ENCODE data around the gene LRRFIP1.
"Not testable (repeated sequence)": the region's sequence is repeated elsewhere in the genome, so short reads cannot be mapped to it uniquely, and the experiment has no call there.

LRRFIP1 gene

DNA sequence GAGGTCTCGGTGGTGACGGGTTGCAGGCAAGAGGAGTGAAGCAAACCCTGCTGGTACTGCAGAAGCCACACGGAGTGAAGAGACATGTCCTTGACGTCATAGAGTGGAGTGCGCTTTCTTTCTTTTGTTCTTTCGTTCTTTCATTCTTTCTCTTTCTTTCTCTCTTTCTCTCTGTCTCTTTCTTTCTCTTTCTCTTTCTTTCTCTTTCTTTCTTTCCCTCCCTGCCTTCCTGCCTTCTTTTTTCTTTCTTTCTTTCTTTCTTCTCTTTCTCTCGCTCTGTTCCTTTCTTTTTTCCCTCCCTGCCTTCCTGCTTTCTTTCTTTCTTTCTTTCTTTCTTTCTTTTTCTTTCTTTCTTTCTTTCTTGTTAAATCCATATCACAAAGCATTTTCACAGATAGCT, 39.2 kb downstream of the LRRFIP1 start:
- DNase-seq = no peak

DNA sequence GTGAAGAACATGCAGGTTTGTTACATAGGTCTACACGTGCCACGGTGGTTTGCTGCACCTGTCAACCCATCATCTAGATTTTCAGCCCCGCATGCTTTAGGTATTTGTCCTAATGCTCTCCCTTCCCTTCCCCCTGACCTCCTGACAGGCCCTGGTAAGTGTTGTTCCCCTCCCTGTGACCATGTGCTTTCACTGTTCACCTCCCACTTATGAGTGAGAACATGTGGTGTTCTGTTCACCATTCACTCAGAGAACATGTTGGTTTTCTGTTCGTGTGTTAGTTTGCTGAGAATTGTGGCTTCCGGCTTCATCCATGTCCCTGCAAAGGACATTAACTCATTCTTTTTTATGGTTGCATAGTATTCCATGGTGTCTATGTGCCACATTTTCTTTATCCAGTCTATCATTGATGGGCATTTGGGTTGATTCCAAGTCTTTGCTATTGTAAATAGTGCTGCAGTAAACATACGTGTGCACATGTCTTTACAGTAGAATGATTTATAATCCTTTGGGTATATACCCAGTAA, 39.7 kb downstream of the LRRFIP1 start:
- DNase-seq = not testable (repeated sequence)

DNA sequence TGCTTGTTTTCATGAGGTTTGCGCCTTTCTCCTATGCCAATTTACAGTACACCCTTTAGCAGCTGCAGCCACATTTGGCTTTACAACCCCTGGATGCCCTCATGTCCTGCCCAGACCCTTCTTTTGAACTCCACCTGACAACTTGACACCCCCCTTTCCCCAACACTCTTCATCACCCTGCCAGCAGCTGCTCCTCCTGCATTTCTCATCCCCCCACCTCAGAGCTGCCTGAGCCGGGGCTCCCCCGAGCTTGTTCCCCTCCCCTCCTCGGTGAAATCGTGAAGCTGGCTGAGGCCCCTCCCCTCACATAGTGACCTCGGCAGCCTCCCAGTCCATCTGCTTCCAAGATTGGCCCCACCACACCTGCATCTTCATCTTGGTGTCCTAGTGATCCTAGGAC, 40.5 kb downstream of the LRRFIP1 start:
- DNase-seq = no peak

DNA sequence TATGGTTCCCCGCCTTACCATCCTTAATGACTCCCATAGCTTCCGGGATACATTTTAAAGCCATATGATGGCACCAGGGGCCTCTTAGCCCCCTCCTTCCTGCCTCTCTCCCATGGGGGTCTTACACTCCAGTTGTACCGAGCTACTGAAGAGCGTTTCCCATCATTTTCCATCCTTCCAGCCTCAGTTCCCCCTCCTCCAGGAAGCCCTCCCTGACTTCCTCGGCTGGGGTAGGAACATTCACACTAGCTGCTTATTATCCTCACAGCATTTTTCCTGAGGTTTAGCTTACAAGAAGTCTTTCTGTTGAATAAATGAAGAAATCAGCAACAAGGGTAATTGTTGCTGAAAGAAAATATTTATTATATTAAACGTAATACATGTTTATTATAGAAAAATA, 41.1 kb downstream of the LRRFIP1 start:
- DNase-seq = no peak

DNA sequence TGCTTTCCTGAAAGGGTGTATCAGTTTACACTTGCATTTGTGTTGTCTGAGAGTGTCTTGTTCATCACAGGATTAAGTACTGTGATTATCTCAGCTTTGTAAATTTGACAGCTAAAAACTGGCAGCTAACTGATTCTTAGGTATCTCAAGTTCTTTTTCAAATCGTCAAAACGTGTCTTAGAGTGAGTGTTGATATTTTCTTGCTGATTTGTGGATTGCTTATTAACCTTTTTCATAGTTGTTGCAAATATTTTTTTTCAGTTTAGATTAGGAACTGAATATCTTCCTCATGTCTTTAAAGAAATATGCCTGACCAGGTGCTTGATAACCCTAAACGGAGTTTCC, 41.9 kb downstream of the LRRFIP1 start:
- peak; percentile 19 for DNase-seq

DNA sequence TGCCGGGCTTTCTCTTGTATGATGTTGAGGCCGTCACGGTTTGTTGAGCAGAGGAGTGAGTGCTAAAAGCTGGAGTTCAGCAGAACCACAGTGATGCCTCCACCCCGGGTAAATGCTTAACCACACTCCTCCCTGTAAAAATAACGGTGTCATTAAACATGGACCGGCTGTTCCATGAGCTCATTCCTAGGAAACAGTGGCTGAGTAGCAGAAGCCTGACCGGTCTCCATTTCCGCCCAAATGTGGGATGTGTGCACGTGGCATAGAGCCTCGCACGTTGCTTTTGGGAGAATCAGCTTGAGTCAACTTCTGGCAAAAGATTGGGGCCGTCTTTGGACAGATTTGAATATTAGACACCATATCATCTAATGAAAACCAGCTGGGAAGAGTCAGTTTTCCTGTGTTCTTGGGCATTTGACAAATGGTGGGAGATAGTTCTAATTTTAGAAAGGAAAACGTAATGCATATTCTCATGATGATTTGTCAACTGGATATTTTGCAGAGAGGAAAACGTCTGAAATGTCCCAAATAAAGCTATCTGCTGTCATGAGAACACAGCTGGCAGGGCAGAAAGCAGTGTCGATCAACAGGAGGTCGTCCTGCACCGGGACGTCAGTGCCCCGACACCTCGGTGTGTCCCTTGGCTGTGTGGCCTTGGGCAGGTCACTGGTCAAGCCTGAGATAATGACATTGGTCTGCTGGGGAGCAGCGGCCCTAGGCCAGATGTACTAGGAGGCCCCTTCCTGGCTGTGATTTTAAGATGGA, 42.4 kb downstream of the LRRFIP1 start:
- peak; percentile 74 for DNase-seq

DNA sequence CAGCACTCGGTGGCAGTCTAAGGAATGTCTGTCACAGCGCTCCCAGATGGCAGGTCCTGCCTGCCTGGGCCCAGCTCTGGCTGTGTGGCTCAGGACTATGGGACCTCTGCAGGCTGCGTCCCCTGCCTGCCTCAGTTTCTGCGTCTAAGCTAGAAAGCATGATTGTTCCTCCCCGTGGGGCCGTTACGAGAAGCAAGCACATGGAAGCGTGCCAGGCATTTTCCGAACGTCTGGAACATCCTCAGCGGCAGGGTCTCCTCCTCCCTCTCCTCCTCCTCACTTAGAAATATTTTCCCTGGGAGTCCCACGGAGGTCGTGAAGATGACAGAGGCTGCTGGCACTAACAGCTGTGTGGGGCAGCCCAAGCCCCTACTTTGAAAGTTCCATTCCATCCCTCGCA, 43.3 kb downstream of the LRRFIP1 start:
- DNase-seq = no peak

DNA sequence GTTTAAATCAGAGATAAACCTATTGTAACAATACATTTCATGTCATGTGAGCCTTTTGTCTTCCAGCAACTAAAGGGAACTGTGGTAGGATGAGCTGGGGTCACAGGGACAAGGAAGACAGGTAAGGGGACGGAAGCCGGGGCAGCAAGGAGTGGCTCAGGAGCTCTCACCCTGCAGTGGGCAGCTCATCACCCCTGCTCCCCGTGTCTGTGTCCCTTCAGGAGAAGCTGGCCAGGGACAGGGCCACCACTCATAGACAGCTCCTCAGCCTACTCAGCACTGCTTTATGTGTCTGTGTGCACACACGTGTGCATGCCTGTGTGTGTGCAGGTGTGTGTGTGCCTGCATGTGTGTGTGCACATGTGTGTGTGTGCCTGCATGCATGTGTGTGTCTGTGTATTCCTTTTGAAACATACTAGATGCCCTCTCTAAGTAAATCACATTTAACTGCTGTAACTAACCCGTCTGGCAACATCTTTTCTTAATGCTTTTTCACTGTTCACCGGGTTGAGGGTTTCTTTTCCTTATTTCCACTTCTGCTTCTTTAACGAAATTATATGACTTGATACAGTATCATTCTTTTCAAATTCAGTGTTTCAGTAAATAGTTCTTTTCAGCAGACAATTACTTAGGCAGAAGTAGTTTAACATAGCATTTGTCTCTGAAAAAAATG, 44.2 kb downstream of the LRRFIP1 start:
- no peak for DNase-seq

DNA sequence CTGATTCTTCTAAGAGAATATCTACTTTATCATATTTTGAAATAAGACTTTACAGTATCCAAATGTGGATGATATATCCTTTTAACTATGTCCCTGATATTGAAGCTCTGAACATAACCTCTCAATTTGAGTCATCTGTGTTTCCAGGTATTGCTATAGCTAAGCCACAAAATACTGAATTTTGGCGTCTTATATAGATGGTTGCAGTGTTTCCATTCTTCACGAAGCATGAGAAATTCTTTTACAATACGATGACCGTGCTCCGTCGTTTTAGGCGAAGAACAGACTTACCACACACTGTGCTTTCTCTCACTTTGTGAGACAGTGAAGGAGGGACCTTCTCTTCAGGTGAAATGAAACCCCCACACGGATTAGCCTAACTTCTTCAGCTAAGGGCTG, 45.3 kb downstream of the LRRFIP1 start:
- DNase-seq = no peak

DNA sequence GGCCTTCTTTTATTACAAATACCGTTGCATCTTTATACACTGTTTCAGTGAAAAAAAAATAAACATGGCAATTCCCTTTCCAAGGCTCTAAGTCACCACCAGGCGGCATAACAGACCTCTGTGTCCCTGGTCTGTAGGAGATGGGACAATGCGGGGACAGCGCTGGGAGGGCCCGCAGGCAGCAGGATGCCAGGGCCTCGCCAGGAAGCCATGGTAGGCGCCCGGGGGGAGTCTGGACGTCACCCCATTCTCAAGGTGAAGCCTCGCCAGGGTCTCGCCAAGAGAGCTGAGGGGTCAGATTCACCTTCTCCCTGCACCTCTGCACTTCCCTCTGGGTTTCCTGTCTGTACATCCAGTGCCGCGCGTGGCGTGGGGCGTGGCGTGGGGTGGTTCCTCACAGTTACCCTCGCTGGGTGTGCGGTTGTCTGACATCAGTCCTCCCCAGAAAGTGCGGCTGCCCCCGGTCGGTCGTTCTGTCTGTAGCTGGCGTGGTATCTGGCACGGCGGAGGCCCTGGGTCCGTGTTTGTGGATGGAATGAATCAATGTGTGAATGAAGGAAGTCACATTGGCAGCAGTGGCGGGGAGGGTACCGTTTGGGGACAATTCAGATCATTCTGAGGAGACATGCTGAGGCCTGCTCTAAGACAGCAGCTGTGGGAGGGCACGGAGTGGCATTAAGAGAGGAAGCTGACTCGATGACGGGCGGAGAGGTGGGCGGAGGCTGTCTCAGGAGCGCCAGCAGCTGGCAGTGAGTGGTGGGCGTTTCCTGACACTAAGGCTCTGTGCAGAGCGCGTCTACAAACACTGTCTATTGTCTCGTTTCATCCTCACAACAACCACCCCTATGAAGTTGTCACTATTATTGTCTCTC, 46.0 kb downstream of the LRRFIP1 start:
- peak; percentile 60 for DNase-seq

DNA sequence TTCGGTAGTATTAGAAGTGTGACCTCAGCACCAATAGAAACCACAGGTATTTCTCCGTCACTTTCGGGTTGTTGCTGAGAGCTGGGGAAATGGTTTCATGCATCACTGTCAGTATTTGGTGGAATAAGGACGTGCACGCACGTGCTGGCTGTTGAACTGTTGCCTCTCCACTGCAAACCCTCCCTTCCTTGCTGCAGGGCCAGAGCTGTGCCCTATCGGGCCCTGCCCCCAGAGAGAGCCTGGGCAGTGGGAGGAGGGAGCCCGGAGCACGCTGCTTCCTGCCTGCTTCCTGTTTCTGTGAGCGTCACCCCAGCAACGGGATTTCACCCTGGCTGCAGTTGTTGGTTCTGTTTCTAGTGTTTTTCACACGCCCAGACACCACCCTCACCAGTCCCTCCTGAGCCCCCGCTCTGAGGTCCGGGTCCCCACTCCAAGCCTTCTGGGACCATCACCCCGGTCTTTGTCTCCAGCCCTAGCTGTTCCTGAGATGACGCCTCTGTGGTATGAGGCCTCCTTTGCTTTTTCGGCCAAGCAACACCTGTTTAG, 47.4 kb downstream of the LRRFIP1 start:
- DNase-seq = peak; percentile 41

DNA sequence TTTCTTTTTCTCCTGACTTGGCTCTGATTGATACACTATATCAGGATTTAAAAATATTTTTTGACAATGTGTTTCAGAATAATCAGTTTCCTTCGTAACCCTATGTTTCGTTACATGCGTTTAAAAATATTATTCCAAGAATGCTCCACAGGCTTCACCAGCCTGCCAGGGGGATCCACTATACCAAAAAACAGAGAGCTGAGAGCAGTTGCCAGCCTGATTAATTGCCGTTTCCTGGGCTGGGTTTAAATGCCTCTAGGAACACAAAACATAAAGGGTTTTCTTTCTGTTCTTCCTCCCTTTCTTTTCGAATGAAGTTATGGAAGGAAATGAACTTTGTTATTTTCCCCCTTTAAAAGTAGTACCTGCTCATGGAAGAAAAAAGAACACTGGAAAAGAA, 47.9 kb downstream of the LRRFIP1 start:
- no peak for DNase-seq

DNA sequence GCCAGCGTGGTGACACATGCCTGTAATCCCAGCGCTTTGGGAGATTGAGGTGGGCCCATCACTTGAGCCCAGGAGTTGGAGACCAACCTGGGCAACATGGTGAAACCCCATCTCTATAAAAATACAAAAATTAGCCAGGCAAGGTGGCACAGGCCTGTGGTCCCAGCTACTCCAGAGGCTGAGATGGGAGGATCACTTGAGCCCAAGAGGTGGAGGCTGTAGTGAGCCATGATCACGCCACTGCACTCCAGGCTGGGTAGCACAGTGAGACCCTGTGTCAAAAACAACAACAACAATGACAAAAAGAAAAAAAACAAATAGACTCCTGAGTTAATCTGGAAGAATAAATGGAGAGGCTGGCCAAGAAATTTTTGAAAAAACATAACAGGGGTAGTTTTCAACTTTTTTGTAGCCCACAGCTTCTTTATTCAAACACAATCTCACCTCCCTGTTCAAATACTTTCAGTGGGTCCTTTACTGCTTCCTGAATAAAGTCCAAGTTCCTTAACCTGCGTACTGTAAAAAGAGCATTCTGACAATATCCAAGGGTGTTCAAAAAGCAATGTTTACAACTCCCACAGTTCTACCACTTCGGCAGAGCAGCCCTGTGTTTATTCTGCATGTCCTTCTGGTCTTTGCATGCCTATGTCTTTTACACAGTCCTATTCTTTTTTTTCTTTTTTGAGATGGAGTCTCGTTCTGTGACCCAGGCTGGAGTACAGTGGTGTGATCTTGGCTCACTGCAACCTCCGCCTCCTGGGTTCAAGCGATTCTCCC, 53.5 kb downstream of the LRRFIP1 start:
- DNase-seq = no peak

DNA sequence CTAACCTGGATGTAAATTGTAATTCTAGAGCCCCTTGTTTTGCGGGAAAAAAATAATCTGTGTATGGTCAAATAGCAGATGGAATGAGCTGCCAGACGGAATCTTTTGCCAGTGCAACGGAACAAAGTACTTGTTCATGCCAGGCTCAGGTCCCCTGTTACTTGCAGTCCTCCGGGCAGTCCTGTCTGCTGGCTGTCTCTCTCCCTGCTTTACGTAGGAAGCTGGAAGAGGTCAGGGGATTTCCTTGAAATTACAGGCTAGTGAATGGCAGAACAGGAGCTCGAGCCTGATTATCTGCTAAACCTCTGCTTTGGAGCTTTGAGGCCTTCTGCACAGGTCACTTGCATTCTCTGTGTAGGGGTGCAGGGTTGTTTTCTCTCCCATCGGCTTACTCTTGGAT, 54.8 kb downstream of the LRRFIP1 start:
- no peak for DNase-seq

DNA sequence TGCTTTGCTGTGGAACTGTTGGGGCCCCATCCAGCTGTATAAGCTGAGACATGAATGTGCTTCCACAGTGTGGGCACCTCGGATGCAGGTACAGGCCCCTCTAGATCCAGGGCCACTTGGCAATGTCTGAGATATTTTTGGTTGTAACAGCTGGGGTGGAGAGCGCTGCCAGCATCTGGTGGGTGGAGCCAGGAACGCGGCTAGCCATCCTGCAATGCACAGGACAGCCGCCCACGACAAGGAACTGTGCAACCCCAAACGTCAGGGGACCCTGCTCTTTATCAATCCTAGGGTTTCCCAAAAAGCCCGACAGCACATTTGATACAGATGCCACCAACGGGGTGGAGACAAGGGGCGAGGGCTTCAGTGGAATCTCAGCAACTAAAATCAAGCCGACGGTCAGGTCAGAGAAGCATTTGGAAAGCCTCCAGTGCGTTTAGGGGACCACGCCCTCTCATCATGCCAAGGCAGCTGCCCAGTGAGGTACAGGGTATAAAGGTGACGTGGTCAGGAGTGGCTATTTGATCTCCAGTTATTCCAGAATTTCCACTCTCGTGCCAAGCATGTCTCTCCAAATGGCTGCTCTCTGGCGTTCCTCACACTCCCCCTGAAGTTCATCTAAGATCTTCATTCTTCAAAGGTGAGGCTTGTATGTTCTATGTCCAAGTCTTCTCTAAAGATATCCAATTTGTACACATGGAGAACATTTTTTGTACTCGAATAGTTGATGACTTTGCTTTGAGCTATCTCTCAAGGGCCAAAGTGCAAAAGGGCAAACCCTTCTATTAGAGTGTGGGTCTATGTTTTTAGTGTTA, 55.7 kb downstream of the LRRFIP1 start:
- no peak for DNase-seq

DNA sequence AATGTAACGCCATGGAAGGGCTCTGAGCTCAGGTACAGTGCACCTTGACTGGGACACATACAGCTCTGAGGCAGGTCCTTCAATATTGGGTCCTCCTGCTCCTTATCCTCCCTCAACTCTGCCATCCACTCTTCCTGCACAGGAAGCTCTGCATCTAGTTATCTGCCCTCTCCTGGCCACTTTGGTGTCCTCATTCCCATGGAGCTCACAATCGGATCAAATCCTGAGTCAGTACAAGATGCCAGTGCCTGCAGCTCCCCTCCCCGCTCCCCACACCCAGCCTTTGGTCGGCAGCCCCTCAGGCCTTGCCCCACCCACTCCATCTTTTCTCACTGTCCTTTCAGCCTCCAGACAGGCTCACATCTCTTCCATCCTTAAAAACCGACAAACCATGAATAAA, 58.0 kb downstream of the LRRFIP1 start:
- DNase-seq = no peak

DNA sequence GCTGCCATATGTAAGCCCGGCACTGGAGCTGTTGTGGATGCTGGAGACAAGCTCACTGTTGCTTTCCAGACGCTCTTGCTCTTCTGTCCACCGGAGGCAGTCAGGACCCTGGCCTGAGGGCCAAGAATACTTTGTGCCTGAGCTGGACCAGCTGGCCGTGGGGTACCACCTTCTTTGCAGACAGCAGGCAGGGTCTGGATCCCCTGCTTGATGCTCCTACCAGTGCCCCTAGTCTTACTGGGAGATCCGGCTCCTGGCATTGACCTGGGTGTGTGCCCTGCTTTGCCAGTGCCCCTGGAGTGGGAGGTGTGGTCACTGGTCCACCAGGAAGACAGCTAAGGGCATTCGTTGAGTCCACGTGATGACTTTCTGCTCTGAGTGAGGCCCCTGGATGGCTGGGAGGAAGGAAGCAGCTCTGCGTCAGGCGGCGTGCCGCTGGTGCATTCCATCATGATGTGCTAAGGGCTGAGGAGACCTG, 59.3 kb downstream of the LRRFIP1 start:
- no peak for DNase-seq

DNA sequence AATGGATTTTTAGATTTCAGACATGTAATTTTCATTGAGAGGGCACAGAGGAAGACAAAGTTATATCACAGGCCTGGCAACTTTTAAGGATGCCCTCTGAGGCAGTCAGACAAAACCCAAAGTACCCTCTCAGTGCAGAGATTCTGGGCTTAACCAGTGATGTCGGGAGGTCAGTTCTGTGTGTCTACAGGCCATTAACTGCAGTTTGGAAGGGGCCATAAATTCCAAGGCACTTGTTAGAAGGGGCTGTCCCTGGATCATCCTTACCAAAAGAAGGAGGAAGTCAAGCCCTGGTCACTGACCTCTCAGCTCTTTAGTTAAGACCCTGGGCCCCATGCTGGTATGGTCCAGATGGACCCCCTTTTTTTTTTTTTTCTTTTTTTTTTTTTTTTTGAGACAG, 60.7 kb downstream of the LRRFIP1 start:
- DNase-seq = no peak

DNA sequence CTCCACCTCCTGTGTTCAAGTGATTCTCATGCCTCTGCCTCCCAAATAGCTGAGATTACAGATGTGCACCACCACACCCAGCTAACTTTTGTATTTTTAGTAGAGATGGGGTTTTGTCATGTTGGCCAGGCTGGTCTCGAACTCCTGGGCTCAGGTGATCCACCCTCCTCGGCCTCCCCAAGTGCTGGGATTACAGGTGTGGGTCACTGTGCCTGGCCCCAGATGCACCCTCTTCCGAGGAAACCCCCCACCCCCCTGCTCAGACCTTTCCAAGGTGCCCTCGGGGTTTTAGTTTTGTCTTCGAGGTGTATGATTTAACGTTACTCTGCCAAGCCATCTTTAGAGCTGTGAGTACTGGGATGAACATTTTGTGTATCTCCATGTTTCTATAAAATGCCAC, 61.2 kb downstream of the LRRFIP1 start:
- DNase-seq = not testable (repeated sequence)

DNA sequence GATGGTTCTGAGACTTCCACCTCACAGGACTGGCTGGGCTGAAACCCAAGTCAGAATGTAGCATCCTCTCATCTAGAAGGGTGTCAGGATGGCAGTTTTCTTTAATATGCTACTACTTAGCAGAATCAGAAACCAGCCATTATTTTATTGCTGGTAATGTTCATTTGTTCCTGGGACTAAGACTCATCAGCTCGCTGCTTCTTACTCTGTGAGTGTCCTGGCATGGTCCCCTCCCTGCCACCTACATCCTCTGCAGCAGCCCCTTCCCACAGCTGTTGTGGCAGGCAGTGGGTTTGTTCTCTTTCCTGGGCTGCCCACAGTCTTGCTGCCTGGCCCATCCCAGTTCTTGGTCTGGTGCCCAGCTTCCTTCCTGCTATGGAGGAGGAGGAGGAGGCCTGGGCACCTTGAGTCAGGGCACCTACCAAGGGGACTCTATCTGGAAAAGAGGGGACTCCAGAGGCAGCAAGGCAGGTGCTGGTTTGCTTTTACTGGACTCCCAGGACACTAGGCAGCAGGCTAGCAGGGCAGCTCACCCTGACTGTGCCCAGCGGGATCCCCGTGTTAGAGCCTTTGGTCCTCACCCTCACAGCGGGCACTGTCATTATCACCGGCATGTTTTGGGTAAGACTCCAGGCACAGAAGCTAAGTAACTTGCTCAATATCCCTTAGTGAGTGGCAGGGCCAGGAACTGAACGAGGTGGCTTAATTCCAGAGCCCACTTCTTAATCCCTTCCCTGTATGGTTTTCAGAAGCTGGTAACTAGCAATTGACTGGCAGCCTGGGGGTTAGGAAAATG, 62.1 kb downstream of the LRRFIP1 start:
- DNase-seq = no peak

Data from NCI-H2107 (cell line).